ENCODE data around the gene MAPK8IP3. TPM values are rescaled to one million over a fixed set of nuclear protein-coding genes. Genes with fewer than 3 reads are reported as not detected.

Gene MAPK8IP3
- total RNA-seq, 1 donor from 2014 or later = 55.6 TPM

DNA sequence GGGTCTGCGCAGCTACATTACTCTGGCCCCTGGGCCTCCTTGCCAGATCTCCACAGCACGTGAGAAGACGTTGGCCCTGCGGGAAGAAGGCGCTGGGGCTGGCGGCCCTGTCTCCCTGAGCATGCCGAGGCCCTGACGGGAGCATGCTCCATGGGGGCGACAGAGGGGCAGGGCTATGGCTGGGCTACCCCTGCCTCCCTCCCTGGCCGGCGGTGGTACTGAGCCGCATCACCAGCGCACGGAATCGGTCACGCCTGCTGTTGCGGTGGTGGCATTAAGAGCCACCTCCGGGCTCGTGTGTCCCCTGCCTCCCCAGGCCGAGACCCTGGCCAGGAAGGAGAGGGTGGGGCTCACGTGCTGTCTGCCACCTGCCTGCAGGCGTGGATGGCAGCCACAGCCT is 28.1 kb downstream of the MAPK8IP3 start:
- DNase-seq (ENCODE audit: low spot score) = no peak

DNA sequence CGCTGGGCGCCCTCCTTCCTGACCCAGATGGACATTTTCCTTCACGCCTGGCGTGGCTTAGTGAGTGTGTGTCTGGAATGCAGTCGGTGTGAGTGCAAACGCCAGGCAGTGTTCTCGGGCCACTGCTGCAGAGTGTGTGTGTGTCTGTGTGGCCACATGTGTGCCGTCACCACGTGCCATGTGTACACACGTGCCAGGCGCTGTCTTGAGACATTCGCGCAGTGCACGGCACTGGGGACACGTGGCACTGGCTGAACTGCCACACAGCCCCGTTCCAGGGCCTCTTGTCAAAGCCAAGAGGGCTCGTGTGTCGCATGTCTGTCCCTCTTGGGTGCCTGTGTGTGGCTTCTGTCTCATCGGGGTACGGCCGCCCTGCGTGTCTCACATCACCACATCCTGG is 28.8 kb downstream of the MAPK8IP3 start:
- no peak for DNase-seq (ENCODE audit: low spot score)

DNA sequence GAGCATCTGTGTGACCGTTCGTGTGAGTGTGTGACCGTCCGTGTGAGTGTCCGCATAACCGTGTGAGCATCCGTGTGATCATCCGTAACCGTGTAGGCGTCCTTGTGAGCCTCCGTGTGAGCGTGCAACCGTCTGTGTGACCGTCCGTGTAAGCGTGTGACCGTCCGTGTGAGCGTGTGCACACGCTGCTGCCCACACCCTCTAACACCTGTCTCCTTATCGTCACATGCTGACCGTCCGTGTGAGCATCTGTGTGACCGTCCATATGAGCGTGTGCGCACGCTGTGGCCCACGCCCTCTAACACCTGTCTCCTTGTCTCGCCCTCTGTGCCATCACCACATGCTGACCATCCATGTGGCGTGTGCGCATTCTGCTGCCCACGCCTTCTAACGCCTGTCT is 34.2 kb downstream of the MAPK8IP3 start:
- DNase-seq (ENCODE audit: low spot score) = no peak

- no peak for DNase-seq (ENCODE audit: low spot score)
Observed at GRCh38 chr16:1740781-1741490, 34.9 kb downstream of the MAPK8IP3 start.

DNA sequence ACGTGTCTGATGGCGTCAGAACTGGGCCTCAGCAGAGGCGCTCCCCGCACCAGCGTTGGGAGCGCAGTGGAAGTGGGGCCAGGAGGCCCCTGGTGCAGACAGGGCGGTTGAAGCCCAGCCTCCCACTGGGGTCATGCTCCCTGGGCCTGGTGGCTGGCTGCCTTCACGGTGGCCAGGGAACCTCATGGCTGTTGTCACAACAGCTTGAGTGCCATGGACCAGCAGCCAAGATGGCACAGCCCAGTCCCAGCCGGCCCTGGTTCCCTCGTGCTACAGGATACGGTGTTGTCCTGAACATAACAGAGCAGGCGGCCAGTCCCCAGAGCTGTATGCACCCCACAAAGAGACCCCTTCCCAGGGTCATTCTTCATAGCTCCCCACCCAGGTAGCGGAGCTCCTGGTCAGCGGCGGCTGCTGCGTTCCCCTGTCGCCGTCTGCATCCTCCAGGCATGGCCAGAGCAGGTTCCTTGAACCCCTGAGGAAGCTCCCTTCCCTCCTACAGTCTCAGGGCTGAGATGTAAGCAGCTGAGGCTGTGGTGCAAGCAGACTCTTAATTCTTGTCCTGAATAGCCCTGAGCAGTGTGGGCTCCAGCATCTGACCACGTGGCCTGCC is 35.7 kb downstream of the MAPK8IP3 start:
- DNase-seq (ENCODE audit: low spot score) = no peak

GRCh38 chr16:1743376-1744337 is 37.7 kb downstream of the MAPK8IP3 start:
- no peak for DNase-seq (ENCODE audit: low spot score)

GRCh38 chr16:1744338-1744840 is 38.4 kb downstream of the MAPK8IP3 start:
- DNase-seq (ENCODE audit: low spot score) = no peak

DNA sequence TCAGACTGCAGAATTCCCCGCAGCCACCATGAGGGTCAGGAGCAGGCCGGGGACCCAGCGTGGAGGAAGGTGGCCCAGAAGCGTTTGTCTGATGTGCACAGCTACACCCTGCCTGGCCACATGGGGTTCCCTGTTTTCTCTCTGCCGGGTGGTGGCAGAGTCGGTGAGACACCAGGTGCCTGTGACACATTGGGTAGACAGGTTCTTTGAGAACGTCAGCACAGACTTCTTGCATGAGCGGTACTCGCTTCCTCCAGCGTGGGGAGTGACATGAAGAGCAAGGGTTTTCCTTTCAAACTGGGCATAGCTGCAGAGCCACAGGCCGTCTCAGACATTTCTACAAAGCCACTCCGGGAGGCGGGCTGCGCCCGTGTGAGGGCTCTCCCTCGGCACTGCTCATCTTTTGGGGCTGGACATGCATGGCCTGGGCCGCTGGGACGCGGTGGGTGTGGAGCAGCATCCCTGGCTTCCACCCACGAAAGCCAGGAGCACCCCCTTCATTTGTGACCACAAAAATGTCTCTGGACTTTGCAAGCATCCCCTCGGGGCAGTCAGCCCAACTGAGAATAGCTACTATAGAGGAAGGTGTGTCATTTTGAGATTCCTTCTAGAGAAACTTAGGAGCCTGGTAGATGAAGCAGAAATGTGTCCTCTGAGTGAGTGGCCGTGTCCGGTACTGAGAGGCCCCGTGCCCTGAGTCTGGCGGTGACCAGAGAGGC is 39.3 kb downstream of the MAPK8IP3 start:
- DNase-seq (ENCODE audit: low spot score) = no peak

- no peak for DNase-seq (ENCODE audit: low spot score)
Observed at GRCh38 chr16:1745900-1746692, 40.1 kb downstream of the MAPK8IP3 start.

- no peak for DNase-seq (ENCODE audit: low spot score)
Observed at GRCh38 chr16:1746693-1747195, 40.7 kb downstream of the MAPK8IP3 start.

- no peak for DNase-seq (ENCODE audit: low spot score)
Observed at GRCh38 chr16:1747934-1748333, 41.9 kb downstream of the MAPK8IP3 start.

- DNase-seq (ENCODE audit: low spot score) = no peak
Observed at GRCh38 chr16:1749152-1750117, 43.4 kb downstream of the MAPK8IP3 start.

DNA sequence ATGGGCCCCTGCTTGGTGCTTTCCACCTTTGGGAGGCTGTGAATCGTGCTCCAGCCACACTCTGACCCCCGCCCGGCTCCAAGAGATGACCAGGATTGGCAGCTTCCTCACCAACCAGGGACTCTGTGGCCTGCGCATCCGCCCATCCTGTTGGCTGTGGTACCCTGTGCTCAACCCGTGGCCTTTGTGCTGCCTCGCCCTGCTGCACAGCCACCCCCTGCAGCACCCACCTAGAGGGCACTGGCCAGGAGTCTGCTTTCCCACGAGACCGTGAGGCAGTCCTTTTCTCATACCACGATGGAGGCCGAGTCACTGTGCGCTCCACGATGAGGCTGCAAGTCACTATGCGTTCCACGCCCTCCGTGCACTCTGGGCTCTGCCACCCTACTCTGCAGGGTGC is 46.0 kb downstream of the MAPK8IP3 start:
- DNase-seq (ENCODE audit: low spot score) = no peak

DNA sequence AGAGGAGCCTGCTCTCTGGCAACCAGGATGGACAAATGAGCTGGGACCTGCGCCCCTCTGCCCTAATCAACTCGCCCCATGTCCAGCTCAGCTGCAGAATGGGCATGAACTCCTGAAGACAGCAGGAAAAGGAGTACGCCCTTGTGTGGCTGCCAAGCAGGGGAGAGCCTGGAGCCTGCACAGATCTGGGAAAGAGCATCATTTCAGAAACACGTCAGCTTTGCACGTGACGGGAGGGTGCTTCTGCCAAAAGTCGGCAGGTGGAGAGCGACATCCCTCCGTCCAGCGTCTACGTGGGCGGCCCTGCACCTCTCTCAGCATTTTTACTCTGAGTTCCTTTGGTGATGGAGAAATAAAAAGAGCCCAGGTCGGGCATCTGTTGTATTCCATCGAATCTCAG is 46.9 kb downstream of the MAPK8IP3 start:
- DNase-seq (ENCODE audit: low spot score) = no peak

DNA sequence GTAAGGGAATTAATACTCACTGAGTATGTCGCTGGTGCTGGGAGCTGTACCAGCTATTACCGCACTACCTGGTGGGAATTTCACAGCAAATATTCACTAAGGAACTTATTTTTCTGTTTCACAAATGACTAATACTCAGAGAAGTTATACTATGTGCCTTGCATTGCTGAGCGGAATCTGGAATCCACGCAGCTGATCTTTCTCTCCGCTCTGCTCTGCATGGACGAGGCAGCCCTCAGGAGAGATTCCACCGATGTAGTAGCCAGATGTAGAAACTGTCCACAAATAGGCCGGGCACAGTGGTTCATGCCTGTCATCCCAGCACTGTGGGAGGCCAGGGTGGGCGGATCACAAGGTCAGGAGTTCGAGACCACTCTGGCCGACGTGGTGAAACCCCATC is 48.2 kb downstream of the MAPK8IP3 start:
- no peak for DNase-seq (ENCODE audit: low spot score)

DNA sequence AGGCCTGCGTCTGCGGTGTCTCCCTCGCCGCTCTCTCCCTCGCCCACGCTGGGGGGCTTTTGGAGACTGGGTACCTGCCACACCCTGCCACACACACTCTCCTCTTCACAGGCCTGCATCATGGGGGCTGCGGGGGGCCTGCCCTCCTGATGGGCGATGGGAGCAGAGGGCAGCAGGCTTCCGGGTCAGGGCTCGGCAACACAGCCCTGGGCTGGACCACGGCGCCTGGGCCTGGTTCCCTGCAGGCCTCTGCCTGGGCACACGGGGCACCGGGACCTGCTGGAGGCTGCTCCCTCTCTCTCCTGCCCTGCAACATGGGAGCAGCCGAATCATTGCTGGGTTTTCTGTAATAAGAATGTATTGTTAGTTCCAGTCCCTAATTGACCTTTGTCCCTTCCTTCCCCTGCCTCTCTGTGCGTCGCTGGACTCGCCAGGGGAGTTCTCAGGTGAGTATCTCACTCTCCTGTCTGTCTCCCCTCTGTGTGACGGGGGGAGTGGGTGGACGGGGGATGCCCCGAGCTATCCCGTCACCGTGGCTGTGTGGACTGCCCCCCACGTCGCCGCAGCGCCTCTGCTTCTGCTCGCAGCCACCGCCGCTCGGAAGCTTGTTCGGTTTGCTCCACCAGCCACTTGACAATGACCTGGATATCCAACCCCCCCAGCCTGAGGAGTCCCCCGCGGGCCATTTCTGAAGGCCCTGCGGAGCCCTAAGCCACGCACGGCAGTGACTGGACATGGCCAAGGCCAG is 51.9 kb downstream of the MAPK8IP3 start:
- DNase-seq (ENCODE audit: low spot score) = no peak

GRCh38 chr16:1758923-1759322 is 52.9 kb downstream of the MAPK8IP3 start:
- no peak for DNase-seq (ENCODE audit: low spot score)

DNA sequence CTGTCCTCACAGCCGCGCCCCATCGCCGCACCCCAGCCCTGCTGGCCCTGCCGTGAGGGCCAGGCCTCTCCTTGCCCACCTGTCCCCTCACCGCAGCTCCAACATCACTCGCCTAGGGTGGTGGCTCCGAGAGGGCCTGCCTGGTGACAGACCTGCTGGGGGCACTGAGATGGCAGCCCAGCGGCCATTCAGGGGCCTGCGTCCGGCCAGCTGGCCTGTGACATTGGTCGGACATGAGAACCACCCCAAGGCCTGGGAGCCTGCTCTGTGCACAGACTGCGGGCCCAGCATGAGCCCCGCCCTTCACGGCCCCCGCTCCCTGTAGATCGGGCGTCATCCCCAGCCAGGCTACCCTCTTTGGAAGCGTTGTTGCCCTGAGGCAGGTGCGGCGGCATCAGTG is 53.5 kb downstream of the MAPK8IP3 start:
- DNase-seq (ENCODE audit: low spot score) = no peak

Measured in mesenteric fat pad (tissue), 1 donor.